ENCODE measurements around the gene GNB1L.

Gene GNB1L

DNA sequence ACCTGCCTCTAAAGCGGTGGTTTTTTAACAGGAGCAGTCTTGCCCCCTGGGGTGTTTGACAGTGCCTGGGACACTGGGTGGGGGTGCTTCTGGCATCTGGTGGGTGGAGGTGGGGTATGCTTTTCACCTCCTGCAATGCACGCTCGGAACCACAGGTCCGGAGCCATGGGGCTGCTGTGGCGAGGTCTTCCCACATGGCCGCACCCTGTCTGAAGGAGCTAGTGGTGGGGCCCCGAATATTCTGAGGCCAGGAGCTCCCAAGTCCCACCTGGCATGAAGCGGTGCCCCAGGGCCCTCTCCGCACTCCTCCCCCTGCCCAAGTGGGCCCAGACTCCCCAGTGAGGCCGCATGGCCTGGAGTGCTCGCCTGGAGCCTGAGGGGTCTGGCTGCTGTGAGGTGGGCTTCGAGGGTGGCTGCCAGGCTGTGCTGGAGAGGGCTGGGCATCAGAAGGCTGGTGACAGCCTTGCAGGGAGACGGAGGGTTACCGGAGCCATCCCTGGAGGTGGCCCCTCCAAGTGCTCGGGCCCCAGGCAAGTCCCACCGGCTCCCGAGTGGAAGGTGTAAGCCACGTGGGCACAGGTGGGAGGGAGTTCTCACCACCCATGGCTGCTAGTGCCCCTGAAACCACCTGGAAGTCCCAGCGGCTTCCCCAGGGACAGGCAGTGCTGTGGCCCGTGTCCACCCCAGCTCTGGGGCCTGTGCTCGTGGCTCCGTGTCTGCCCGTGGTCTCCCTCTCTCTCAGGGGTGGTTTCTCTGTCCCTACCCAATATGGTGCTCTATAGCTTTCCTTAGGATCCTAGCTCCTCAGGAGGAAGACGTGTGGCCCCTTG, 79.0 kb downstream of the GNB1L start:
- no peak for DNase-seq (ENCODE audit: low spot score)

DNA sequence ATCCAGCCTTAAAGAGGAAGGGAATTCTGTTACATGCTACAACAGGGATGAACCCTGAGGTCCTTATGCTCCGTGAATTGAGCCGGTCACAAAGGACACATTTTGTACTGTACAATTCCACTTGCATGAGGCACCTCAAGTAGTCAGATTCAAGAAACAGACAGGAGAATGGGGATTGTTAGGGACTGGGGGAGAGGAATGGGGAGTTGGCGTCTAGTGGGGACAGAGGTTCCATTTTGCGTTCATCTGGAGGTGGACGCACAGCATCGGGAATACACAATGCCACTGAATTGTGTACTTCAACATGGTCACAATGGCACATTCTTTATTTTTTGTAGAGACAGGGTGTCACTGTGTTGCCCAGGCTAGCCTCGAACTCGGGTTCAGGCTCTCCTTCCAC, 80.0 kb downstream of the GNB1L start:
- no peak for DNase-seq (ENCODE audit: low spot score)

DNA sequence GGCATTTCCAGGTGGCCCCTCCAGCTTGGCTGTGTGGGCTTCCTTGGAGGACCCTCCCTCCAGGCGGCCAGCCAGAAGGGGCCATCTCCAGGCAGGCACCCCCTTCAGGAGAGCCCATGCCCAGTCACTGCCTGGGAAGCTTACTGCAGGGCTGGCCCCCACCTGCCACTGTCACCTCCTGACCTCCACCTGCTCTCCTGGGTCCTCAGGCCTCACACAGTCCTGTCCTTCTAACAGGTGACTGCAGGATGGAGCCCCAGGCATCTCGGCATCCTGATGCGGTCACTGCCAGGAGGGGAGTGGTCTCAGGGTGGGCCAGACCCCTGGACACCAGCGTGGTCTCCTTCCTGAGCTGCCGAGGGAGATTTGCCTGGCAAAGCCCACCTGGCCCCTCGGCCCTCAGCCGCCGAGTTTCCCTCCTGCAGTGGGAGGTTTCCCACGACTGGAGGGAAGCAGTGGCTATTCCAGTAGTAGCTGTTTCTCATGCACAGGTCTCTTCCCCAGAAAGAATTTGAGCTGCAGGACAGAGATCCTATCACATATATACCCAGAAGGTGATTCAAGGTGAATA, 81.1 kb downstream of the GNB1L start:
- DNase-seq (ENCODE audit: low spot score): no peak

DNA sequence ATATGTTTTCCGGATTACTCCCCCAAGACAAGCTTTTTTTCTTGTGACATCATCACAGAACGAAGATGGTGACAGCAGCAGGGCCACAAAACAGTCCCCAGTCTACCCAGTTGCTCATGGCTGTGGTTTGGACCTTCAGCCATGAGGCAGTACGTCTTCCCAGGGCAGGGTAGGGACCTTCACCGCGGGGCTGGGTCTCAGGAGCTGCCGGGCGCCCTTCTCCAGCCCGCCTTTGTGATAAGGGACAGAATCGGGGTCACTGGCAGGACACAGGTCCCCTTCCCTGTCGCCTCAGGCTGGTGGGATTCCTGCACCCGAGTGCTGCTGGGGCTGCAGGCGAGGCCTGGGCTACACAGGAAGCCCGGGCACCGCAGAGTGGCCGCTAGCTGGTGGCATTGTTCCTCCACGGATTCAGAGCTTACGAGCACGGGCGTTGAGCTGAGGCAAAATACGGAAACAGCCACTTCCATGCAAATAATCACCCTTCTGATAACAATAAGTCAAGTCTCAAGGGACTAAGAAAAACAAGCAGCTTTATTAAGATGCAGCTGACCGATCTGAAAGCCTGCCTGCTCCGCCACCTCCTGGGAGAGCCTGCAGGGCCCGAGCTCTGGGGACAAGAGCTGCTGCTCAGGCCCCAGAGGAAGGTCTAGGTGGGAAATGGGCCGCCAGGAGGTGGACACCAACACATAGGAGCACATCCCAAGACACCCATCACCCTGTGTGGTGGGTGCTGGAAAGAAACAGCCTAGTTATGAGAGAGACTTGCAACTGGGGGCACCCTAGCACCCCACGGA, 81.8 kb downstream of the GNB1L start:
- no peak for DNase-seq (ENCODE audit: low spot score)

DNA sequence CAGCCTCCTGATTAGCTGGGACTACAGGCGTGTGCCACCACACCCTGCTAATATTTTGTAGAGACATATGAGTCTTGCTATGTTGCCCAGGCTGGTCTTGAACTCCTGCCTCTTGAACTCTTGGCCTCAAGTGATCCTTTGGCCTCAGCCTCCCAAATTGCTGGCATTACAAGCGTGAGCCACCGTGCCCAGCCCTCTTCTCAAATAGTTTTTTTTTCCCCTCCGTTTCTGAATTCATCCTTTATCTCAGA, 82.3 kb downstream of the GNB1L start:
- no peak for DNase-seq (ENCODE audit: low spot score)

DNA sequence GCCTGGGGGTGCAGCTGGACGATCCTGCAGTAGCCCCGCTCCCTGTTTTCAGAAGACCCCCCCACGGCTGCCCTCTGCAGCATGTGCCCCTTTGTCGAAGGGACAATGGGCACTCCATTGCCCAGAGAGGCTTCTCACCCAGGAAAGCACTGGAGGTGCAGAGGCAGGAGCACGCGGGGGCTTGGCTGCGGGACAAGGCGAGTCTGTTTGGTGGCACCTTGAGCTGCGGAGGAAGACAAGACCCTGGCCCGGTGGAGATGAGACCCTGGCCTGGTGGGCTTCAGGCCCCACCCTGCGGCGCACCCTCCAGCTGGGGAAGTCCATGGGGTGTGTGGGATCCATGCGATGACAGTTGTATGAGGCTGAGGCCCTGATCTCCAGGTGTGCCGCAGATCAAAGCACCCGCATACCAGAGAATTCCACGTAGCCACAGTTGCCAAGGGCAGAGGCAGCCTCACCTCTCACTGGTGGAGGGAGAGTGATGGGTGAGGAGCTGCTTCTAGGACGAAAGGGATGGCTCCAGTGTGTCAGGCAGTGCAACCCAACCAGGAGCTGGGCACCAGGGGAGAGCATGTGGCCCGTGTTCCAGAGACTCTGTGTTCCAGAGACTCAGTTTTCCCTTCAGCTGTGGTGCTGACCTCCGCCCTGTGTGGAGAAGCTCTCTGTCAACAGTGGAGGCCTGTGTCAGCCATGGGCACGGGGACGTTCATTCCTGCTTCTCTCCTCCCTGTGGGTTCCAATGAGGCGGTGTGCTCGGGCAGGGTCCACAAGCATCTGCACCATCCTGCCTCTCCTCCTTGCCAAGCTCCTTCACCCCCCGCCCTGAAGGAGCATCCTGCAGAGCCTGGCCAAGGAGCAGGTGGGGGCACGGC, 84.1 kb downstream of the GNB1L start:
- no peak for DNase-seq (ENCODE audit: low spot score)

DNA sequence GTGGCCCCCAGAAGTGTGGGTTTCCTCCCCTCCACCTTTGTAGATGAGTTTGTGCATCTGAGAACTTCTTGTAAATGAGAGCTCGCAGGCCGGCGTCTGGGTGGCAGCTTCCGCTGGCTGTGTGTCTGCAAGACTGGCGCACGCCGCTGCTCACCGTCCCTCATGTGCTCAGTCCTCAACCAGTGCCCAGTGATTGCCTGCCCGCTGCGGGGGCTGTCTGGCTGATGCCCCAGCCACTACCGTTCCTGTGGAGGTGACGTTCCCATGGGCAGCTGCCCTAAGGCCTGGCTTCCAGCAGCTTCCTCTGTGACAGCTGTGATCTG, 85.3 kb downstream of the GNB1L start:
- DNase-seq (ENCODE audit: low spot score): no peak

DNA sequence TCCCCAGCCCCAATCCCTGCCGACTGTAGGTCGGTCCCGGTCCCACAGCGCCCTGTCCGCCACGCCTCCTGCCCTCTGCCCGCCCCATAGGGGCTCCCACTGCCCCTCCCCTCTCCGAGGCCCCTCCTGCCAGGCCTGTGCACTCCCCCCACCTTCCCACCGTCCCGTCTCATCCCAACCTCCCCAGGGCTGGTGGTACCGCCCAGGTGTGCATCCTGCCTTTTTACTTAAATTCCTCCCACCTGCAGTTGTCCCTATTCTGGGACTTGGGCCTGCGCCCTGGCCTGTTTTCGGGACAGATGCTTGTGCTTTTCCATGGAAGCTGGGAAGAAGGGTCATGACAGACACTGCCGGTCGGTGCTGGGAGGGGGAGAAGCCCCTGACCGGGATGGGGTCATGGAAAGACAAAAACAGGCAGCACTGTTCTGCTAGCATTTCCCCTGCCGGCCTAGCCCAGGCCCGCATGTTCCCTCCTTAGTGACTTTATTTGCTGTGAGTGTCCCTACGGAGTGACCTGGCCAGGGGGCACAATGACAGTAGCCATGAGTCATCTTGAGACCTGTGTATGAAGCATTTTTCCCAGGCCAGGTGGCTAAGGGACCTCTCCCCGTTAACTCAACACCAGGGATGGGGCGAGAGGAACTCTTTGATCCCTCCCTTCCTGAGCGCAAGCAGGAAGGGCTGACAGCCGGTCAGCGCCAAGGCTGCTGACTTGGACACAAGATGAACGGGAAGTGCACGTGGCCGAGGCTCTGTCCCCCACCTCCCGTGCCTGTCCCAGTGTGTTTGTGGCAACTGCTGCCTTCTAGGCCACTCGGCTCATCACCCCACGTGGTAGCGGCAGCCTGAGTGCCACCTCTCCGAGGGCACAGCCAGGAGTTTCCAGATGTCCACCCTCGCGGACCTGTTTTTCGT, 87.0 kb downstream of the GNB1L start:
- DNase-seq (ENCODE audit: low spot score): no peak

DNA sequence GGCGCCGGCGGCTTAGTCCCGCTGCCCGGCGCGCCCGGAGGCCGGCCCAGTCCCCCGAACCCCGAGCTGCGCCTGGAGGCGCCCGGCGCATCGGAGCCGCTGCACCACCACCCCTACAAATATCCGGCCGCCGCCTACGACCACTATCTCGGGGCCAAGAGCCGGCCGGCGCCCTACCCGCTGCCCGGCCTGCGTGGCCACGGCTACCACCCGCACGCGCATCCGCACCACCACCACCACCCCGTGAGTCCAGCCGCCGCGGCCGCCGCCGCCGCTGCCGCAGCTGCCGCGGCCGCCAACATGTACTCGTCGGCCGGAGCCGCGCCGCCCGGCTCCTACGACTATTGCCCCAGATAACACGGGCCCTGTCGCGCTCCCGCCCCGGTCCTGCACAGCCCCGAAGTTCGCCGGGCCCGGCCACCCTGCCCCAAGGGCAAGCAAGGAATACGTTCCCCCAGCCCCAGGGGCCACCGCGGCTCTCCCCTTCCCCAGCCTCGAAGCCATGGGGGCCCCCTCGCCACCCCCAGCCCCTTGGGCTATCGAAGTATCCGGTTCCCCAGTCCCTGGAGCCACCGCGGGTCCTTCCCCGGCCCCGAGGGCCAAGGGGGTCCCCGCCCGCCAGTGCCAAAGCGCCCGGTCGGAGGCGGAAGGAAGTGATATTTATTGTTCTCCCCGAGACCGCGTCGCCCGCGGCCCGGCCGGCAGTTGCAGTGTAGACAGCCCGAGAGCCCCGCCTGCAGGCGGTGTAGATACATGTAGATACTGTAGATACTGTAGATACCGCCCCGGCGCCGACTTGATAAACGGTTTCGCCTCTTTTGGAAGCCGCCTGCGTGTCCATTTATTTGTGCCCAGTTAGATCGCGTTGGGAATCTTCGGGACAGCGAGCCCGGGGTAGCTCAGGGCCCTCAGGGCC, 87.9 kb downstream of the GNB1L start:
- no peak for DNase-seq (ENCODE audit: low spot score)

DNA sequence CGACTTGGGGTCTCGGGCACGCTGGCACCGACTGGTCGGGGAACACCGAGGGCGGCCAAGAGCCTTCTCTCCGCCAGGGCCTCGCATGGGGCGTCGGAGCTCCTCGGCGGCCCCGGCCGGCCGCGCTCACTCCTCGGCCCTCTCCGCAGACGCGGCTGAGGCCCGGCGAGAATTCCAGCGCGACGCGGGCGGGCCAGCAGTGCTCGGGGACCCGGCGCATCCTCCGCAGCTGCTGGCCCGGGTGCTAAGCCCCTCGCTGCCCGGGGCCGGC, 88.5 kb downstream of the GNB1L start:
- no peak for DNase-seq (ENCODE audit: low spot score)

DNA sequence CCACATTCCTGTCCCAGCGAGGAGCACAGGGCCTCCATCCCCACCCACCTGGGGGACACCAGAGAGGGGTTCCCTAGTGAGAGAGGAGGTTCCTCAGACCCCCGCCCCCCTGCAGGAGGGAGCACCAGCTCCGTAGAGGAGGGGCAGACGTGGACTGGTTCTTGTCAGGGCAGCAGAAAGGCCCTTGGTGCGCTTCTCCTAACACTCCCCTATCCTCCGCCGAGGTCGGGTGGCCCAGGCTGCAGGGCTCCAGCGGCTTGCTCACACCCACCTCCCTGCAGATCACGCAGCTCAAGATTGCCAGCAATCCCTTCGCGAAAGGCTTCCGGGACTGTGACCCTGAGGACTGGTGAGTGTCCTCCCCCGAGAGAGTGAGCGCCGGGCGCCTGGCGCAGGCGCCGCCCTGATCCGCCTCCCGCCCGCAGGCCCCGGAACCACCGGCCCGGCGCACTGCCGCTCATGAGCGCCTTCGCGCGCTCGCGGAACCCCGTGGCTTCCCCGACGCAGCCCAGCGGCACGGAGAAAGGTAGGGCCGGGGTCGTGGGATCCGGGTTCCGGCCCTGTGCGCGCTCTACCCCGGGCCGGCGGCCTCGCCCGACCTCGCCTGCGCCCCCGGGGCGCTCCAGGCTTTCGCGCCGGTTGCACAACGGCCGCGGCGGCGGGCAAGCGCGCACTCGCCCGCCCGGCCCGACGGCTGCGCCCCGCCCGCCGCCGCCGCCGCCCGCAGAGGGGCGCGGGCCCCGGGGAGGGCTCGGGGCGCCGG, 89.0 kb downstream of the GNB1L start:
- no peak for DNase-seq (ENCODE audit: low spot score)

DNA sequence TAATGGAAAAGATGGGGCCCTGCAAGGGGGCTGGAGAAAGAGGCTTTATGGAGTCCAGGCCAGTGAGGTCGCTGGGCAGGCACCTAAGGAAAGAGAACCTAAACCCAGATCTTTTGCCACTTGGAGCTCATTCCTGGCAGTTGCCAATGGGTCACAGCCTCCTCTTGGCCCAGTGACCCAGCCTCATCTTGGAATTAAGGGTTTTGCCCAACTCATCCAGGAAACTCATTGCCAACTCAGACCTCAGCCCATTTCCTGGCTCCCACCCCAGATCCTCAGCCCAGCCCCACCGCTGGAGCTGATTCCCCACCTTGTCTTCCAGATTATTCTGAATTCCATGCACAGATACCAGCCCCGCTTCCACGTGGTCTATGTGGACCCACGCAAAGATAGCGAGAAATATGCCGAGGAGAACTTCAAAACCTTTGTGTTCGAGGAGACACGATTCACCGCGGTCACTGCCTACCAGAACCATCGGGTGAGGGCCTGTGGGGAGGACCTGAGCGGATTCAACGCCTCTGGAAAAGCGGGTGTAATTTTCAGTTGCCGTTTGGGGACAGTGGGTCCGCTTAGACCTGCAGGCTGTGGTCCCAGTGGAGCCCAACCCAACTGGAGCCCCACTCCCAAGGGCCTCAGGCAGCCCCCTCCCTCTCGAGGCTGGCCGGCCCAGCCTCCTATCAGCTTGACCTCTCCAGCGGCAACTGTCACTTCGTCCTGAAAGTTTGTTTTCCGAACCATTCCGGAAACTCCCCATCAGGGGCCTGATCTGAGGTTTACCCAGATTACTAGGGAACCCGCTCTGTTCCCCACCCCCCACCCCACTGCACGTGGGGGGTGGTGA, 89.8 kb downstream of the GNB1L start:
- no peak for DNase-seq (ENCODE audit: low spot score)

DNA sequence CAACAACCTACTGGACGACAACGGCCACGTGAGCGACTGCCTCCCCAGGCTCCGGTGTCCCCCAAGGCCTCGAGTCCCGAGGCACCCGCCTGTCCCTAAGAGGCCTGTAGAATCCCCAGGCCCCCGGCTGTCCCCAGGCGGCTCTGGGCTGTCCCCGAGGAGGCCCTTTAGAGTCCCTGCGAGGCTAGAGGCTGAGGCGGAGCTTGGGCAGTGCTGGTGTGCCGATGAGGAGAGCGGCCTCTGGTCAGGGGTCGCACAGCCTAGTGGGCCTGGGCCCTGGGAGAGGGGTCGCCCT, 90.4 kb downstream of the GNB1L start:
- DNase-seq (ENCODE audit: low spot score): no peak

DNA sequence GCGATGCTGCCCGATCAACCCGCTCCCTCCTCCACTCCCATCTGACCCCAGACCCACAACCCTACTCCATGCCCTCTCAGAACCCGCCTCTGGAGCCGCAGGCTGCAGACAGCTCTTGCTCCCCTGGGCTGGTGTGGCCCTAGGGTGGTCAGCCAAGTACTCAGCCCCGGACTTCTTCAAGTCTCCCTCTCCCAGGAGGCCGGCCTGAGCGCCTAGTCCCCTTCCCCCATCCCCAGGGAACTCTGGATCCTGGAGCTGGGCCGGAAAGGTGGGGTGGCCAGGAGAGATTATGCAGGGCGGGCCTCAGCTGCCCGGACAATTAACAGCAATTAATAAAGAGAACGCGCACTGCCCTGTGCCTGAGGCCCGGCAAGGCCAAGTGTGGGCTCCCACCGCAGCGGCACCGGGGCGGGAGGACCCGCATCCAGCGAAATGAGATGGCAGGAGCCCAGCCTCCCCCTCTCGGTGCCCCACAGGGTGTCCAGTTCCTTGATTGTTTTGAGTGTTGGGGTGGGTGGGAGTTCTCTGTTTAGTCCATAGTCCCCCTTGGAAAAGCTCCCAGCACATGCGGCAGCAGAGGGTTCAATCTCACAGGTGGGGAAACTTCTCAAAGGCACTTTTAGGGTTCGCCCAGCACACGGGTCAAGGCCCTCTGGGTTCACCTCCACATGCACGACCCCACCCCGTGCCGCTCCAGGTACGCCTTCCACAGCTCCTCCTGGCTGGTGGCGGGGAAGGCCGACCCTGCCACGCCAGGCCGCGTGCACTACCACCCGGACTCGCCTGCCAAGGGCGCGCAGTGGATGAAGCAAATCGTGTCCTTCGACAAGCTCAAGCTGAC, 91.0 kb downstream of the GNB1L start:
- DNase-seq (ENCODE audit: low spot score): no peak

DNA sequence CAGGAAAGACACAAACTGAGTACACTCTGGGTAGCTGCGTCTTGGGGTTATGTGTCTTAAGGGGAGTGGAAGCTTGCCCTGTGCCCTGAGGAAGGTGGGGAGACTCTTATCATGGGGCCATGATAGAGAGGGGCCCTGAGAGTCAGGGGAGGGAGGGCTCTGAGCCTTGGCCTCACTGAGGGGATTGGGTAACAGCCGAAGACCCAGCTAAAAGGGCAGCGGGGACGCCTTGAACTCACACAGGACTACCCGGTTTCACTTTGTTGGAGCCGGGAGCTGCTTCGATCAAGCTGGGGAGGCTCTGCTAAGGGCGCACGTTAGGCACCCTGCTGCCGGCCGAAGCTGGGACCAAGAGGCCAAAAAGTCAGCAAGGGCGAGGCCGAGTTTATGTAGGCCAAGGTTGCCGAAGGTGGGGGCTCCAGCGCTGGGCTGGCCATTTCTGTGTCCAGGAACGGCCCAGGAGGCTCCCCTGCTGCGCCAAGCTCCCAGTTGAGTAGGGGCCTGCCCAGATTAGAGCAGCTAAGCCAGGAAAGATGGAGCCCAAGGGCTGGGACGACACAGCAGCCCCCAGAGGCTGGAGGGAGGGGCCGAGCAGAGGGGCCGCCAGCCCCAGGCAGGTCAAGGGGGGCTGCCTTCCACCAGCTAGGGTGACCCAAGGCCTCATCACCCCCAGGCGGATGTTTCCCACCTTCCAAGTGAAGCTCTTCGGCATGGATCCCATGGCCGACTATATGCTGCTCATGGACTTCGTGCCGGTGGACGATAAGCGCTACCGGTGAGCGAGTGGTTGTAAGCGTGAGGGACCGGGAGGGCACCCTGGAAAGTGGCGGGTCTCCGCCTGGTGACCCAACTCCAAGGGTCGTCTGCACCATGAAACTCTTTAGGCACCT, 91.9 kb downstream of the GNB1L start:
- DNase-seq (ENCODE audit: low spot score): no peak

DNA sequence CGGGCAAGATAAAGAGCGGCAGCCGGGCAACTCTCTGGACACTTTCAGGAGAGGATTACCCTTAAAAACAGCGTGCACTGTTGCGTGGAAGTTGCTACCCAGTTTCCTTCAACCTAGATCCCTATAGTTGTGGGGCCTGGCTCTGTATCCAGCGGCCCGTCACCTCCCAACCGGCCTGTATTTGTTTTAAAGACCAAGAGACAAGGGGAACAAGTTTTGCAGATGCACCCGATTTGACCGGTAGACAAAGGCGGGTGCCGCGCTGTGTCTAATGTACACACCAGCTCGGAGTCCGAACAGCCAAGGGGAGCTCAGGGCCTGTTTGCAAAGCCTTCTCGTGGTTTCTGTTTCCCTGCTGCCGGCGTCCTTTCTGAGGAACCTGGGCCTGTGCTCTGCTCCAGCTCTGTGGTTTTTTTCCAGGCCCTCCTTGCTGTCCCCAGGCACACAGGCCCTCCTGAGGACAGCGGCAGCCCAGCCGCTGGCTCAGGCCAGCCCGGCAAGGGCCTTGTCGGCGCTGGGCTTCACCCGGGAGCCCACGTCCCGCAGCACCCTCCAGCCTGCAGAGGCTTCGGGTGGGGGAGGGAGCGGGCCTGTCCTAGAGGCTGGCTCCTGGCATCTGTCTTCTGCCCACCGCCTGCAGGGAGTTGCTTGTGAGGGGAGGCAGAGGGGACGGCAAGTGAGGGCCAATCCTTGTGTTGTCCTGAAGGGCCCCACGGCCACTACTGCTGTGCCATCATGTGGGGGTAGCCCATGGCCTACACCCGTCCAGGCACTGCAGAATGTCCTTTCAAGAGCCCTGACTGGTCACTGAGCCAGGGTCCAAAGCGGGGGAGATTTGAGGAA, 92.7 kb downstream of the GNB1L start:
- peak; percentile 67 for DNase-seq (ENCODE audit: low spot score)

Measured in HuH-7 (cell line).